Measurements from ENCODE around the gene STK35. TPM values are rescaled to one million over a fixed set of nuclear protein-coding genes. Genes with fewer than 3 reads are reported as not detected.
A peak's percentile ranks its signal among the peaks of the same experiment; 100 is the strongest.

The STK35 gene
- total RNA-seq, 1 donor from 2014 or later, result 15.9 TPM

GRCh38 chr20:2149507-2149906 lies 47.9 kb downstream of the STK35 start:
- ATAC-seq (no peak), DNase-seq (no peak)
- intact Hi-C loops (cut with micrococcal nuclease), result no loop called here

- ATAC-seq (no peak), DNase-seq (no peak)
- intact Hi-C loops (cut with micrococcal nuclease), result loop anchor here (10.0 kb wide), 1 partner anchor 56 kb away; no protein-coding TSS in a partner anchor
These were observed 49.0 kb downstream of the STK35 start for GRCh38 chr20:2150660-2151059.

GRCh38 chr20:2151858-2152281 lies 50.2 kb downstream of the STK35 start:
- peak; percentile 83 for ATAC-seq
- intact Hi-C loops (cut with micrococcal nuclease), result loop anchor here (10.0 kb wide), 1 partner anchor 57 kb away; no protein-coding TSS in a partner anchor
- no peak for DNase-seq

- ATAC-seq, result peak; percentile 17
- DNase-seq, result no peak
- intact Hi-C loops (cut with micrococcal nuclease), result loop anchor here (10.0 kb wide), 1 partner anchor 58 kb away; no protein-coding TSS in a partner anchor
These were observed 50.7 kb downstream of the STK35 start for GRCh38 chr20:2152317-2152716.

- ATAC-seq, result no peak
- intact Hi-C loops (cut with micrococcal nuclease), result loop anchor here (10.0 kb wide), 1 partner anchor 59 kb away; no protein-coding TSS in a partner anchor
- no peak for DNase-seq
These were observed 51.7 kb downstream of the STK35 start for GRCh38 chr20:2153326-2153725.

- ATAC-seq (no peak), DNase-seq (no peak)
- intact Hi-C loops (cut with micrococcal nuclease), result loop anchor here (10.0 kb wide), 1 partner anchor 61 kb away; no protein-coding TSS in a partner anchor
These were observed 54.6 kb downstream of the STK35 start for GRCh38 chr20:2156224-2156623.

GRCh38 chr20:2156666-2157624 lies 55.3 kb downstream of the STK35 start:
- intact Hi-C loops (cut with micrococcal nuclease), result loop anchor here (10.0 kb wide), 1 partner anchor 62 kb away; no protein-coding TSS in a partner anchor
- ATAC-seq (no peak), DNase-seq (no peak)

GRCh38 chr20:2162125-2162822 lies 60.6 kb downstream of the STK35 start:
- DNase-seq (no peak), ATAC-seq (no peak)
- intact Hi-C loops (cut with micrococcal nuclease), result no loop called here

- no peak for ATAC-seq
- DNase-seq, result no peak
- intact Hi-C loops (cut with micrococcal nuclease), result no loop called here
These were observed 61.2 kb downstream of the STK35 start for GRCh38 chr20:2162823-2163166.

- no peak for DNase-seq
- intact Hi-C loops (cut with micrococcal nuclease), result no loop called here
- no peak for ATAC-seq
These were observed 61.7 kb downstream of the STK35 start for GRCh38 chr20:2163312-2163711.

- intact Hi-C loops (cut with micrococcal nuclease), result no loop called here
- ATAC-seq, result no peak
- DNase-seq, result no peak
These were observed 62.1 kb downstream of the STK35 start for GRCh38 chr20:2163757-2164156.

- intact Hi-C loops (cut with micrococcal nuclease), result no loop called here
- DNase-seq, result no peak
- ATAC-seq, result no peak
These were observed 62.8 kb downstream of the STK35 start for GRCh38 chr20:2164421-2164820.

- intact Hi-C loops (cut with micrococcal nuclease), result no loop called here
- DNase-seq, result no peak
- no peak for ATAC-seq
These were observed 63.3 kb downstream of the STK35 start for GRCh38 chr20:2164966-2165365.

- intact Hi-C loops (cut with micrococcal nuclease), result no loop called here
- no peak for ATAC-seq
- DNase-seq, result no peak
These were observed 64.2 kb downstream of the STK35 start for GRCh38 chr20:2165871-2166270.

- intact Hi-C loops (cut with micrococcal nuclease), result no loop called here
- ATAC-seq, result no peak
- DNase-seq, result no peak
These were observed 65.5 kb downstream of the STK35 start for GRCh38 chr20:2167112-2167511.

- ATAC-seq (no peak), DNase-seq (no peak)
- intact Hi-C loops (cut with micrococcal nuclease), result no loop called here
These were observed 67.3 kb downstream of the STK35 start for GRCh38 chr20:2168946-2169345.

- DNase-seq (no peak), ATAC-seq (no peak)
- intact Hi-C loops (cut with micrococcal nuclease), result loop anchor here (10.0 kb wide), 2 partner anchors 205 to 405 kb away; no protein-coding TSS in a partner anchor
These were observed 67.9 kb downstream of the STK35 start for GRCh38 chr20:2169456-2170088.

- intact Hi-C loops (cut with micrococcal nuclease), result loop anchor here (10.0 kb wide), 2 partner anchors 206 to 406 kb away; no protein-coding TSS in a partner anchor
- DNase-seq (no peak), ATAC-seq (no peak)
These were observed 68.8 kb downstream of the STK35 start for GRCh38 chr20:2170404-2170803.

GRCh38 chr20:2171266-2171790 lies 69.7 kb downstream of the STK35 start:
- intact Hi-C loops (cut with micrococcal nuclease), result loop anchor here (10.0 kb wide), 2 partner anchors 207 to 407 kb away; no protein-coding TSS in a partner anchor
- no peak for DNase-seq
- no peak for ATAC-seq

All from left ventricle myocardium superior (tissue), 1 donor.